Measurements from ENCODE around the gene RPL23.

Gene RPL23

DNA sequence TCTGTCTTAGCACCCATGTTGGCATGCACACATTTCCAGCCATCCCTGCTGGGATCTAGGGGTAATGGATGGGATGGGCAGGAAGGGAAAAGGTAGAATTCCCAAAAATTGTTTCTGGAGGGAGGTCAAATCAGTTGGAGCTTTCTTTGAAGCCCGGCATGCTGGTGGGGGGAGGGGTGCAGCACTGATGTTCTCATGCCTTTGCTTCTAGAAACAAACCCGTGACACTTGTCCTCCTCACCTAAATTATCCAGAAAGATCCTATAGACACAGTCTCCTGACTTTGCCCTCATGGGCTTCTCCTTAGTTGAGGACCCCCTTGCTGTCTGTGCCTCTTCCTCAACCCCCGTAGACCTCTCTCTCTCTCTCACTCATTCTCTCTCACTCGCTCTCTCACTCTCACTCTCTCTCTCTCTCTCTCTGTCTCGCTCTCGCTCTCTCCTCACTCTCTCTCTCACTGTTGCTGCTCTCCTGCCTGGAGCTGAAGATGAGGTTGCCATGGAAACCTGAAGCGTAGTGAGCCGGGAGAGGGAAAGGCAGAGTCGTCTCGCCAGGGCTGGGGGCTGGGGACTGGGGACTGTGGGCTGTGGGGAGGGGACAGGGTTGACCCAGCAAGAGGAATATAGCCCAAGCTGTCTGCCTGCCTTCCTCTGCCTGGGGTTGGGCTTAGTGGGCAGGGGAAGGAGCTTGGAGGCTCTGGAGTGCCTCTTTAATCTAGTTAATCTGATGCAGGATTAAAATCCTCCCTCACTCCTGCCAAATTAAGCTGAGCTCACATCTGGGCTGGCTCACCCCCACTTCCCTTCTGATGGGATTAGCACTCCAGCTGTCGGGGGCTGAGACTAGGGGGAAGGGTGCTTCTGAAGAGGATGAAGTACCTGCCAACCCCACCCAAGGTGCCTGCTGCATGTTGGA, 32.5 kb upstream of the RPL23 start:
- DNase-seq (ENCODE audit: insufficient read length, low spot score) = no peak
- TF ChIP-seq TAF1 (IDR thresholded peaks at IDR 0.05; ENCODE audit: low read depth, low read length) = no peak
- no peak for TF ChIP-seq POLR2AphosphoS5 (IDR thresholded peaks at IDR 0.05; ENCODE audit: low read depth, low read length)
- no peak for TF ChIP-seq POU2F2 (IDR thresholded peaks at IDR 0.05; ENCODE audit: low read depth, low read length)
- no peak for TF ChIP-seq PAX5 (IDR thresholded peaks at IDR 0.05; ENCODE audit: insufficient read depth, low read length, severe bottlenecking)
- TF ChIP-seq SPI1 (IDR thresholded peaks at IDR 0.05; ENCODE audit: low read depth, low read length) = no peak
- TF ChIP-seq POLR2A (IDR thresholded peaks at IDR 0.05; ENCODE audit: low read depth, low read length) = no peak
- no peak for FAIRE-seq

DNA sequence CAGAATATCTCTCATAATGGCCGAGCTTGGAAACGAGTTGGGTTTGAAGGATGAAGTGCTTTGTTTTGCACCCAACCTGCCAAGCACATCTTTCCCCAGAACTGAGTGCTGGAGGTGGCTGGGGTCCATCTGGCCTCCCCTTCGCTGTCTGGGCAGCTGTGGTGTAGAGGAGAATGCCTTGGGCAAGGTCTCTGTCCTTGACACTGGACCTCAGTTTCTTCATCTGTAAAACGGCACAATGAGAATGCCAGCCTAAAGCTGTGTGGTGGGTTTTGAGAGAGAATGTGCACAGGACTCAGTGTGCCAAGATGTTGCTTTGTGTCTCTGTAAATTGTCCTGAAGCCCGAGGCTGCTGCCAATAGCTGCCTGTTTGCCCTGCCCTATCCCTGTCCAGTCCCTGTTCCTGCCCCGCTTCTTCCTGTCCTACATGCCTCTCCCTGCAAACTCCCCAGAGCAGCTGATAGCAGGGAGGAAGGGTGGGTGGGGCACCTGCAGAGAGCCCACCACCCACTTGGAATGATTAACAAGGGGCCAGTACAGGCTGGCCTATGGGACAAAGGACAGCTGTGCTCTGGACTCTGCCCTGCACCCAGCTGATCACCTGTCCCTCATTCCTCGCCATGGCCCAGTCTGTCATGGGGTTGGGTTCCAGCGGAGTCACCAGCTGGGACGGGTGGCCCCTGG, 31.7 kb upstream of the RPL23 start:
- no peak for FAIRE-seq
- no peak for DNase-seq (ENCODE audit: insufficient read length, low spot score)
- TF ChIP-seq SPI1 (IDR thresholded peaks at IDR 0.05; ENCODE audit: low read depth, low read length) (no peak), POU2F2 (IDR thresholded peaks at IDR 0.05; ENCODE audit: low read depth, low read length) (no peak), PAX5 (IDR thresholded peaks at IDR 0.05; ENCODE audit: insufficient read depth, low read length, severe bottlenecking) (no peak), POLR2A (IDR thresholded peaks at IDR 0.05; ENCODE audit: low read depth, low read length) (no peak), TAF1 (IDR thresholded peaks at IDR 0.05; ENCODE audit: low read depth, low read length) (no peak), POLR2AphosphoS5 (IDR thresholded peaks at IDR 0.05; ENCODE audit: low read depth, low read length) (no peak)

DNA sequence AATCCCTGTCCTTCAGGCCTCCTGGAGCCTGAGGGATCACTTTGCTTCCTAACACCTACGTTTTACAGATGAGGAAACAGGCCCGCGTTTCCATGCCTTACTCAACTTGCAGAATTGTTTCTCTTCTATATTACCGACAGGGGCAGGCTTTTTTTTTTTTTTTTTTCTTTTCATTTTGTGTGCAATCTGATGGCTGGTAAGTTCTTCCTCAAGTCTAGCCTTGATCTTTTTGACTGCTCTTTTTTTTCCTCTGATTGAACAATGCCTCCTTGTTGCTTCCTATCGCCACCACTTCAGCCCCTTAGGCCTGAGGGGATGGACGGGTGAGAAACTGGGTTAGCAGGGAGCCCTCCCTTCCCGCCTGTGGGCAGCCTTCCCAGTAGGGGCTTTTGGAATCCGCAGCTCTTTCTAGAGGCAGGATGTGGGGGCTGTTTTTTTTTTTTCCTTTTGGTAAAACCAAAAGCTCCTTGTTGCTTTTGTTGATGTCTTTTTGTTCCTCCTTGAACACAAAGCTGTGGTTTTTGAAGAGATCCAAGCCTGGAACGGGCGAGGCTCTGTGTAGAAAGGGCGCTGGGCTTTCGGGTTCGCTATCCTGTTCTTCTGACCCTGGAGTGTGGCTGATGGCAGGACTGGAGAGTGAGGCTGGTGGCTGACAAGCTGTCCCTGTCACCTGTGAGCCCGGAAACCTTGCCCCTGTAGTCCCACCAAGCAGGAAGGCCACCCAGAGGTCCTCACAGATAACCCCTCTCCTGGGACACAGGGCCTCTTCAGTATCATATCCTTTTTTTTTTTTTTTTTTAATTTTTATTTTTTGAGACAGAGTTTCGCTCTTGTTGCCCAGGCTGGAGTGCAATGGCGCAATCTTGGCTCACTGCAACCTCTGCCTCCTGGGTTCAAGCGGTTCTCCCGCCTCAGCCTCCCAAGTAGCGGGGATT, 30.3 kb upstream of the RPL23 start:
- DNase-seq (ENCODE audit: insufficient read length, low spot score) = no peak
- no peak for FAIRE-seq
- TF ChIP-seq TAF1 (IDR thresholded peaks at IDR 0.05; ENCODE audit: low read depth, low read length) = no peak
- no peak for TF ChIP-seq SPI1 (IDR thresholded peaks at IDR 0.05; ENCODE audit: low read depth, low read length)
- TF ChIP-seq PAX5 (IDR thresholded peaks at IDR 0.05; ENCODE audit: insufficient read depth, low read length, severe bottlenecking) = no peak
- TF ChIP-seq POLR2A (IDR thresholded peaks at IDR 0.05; ENCODE audit: low read depth, low read length) = no peak
- no peak for TF ChIP-seq POLR2AphosphoS5 (IDR thresholded peaks at IDR 0.05; ENCODE audit: low read depth, low read length)
- no peak for TF ChIP-seq POU2F2 (IDR thresholded peaks at IDR 0.05; ENCODE audit: low read depth, low read length)

DNA sequence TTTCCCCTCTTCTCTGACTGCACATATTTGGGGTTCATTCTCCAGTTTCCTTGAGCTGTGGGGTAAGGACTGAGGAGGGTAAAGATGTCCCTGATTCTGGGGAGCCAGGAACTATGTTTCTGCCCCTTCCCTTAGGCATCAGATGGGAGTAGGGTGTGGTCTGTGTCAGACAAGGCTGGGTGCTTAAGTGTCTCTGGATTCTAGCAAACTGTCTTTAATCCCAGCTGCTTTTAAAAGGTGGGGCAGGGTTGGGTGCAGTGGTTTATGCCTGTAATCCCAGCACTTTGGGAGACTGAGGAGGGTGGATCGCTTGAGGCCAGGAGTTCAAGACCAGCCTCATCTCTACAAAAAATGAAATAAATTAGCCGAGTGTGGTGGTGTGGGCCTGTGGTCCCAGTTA, 29.3 kb upstream of the RPL23 start:
- FAIRE-seq (no peak), DNase-seq (ENCODE audit: insufficient read length, low spot score) (no peak)
- TF ChIP-seq POU2F2 (IDR thresholded peaks at IDR 0.05; ENCODE audit: low read depth, low read length) = no peak
- no peak for TF ChIP-seq SPI1 (IDR thresholded peaks at IDR 0.05; ENCODE audit: low read depth, low read length)
- no peak for TF ChIP-seq TAF1 (IDR thresholded peaks at IDR 0.05; ENCODE audit: low read depth, low read length)
- TF ChIP-seq PAX5 (IDR thresholded peaks at IDR 0.05; ENCODE audit: insufficient read depth, low read length, severe bottlenecking) = no peak
- TF ChIP-seq POLR2AphosphoS5 (IDR thresholded peaks at IDR 0.05; ENCODE audit: low read depth, low read length) = no peak
- TF ChIP-seq POLR2A (IDR thresholded peaks at IDR 0.05; ENCODE audit: low read depth, low read length) = no peak

DNA sequence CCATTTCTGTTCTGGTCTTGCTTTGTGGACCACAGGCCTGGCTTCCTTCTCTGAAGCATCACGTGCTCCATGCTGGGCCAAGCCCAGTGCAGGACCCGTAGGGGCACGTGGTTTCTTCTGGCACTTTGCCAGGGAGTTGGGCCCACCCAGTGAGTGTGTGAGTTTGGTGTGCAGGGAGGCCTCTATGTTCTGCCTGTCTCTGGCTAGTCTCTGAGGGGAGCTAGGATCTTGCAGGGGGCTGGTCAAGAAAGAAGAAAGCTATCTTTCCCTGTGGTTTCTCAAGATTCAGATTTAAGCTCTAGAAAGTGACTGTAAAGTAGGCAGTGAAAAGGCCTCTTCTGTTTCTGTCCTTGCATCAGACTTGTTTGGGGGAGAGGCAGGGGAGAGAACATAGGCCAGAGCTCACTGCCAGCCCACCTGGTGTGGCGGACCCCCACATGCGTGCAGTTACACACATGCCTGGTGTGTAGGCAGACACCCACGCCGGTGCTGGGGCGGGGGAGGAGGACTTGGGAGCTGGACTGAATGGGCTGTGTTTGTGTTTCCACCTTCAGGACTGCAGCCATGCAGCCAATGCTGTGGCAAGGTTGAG, 28.2 kb upstream of the RPL23 start:
- no peak for DNase-seq (ENCODE audit: insufficient read length, low spot score)
- FAIRE-seq = peak; percentile 33
- no peak for TF ChIP-seq POLR2AphosphoS5 (IDR thresholded peaks at IDR 0.05; ENCODE audit: low read depth, low read length)
- no peak for TF ChIP-seq PAX5 (IDR thresholded peaks at IDR 0.05; ENCODE audit: insufficient read depth, low read length, severe bottlenecking)
- TF ChIP-seq TAF1 (IDR thresholded peaks at IDR 0.05; ENCODE audit: low read depth, low read length) = no peak
- TF ChIP-seq POLR2A (IDR thresholded peaks at IDR 0.05; ENCODE audit: low read depth, low read length) = no peak
- TF ChIP-seq POU2F2 (IDR thresholded peaks at IDR 0.05; ENCODE audit: low read depth, low read length) = no peak
- TF ChIP-seq SPI1 (IDR thresholded peaks at IDR 0.05; ENCODE audit: low read depth, low read length) = no peak

DNA sequence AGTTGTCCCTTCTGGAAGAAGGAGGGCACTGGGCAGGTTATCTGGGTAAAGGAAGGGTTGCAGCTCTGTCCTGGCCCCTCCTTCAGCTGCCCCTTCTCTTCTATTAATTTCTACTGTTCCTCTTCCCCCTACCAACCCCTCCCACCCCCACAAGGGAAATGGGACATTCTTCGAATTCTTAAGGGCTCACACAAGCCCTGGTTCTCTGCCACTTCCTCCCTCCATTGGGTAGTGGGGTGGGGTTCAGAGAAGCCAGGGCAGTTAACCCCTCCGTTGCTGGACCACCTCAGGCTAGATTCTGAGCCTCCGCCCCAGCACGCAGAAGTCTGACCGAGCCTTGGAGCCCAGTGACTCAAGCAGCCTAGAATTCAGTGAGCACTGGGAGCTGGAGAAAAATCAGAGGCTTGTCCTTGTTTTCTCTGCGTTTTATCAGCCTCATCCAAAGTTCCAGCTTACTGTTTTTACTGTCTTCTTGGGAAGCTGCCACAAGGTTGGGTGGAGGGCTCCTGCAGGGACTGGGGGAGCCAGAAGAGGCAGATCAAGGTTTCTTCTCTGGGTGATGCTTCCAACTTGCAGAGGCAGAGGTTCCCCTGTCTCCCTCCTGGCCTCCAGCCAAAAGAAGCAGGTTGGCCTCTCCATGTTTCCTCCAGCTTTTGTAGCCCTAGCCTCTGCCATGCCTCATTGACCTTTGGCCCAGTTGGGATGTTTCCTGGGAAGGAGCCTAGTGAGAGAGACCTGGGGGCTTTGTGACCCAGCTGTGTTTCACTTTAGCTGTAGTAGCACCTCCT, 26.6 kb upstream of the RPL23 start:
- DNase-seq (ENCODE audit: insufficient read length, low spot score) = no peak
- no peak for TF ChIP-seq TAF1 (IDR thresholded peaks at IDR 0.05; ENCODE audit: low read depth, low read length)
- TF ChIP-seq POLR2AphosphoS5 (IDR thresholded peaks at IDR 0.05; ENCODE audit: low read depth, low read length) = no peak
- TF ChIP-seq POU2F2 (IDR thresholded peaks at IDR 0.05; ENCODE audit: low read depth, low read length) = no peak
- TF ChIP-seq SPI1 (IDR thresholded peaks at IDR 0.05; ENCODE audit: low read depth, low read length) = no peak
- TF ChIP-seq PAX5 (IDR thresholded peaks at IDR 0.05; ENCODE audit: insufficient read depth, low read length, severe bottlenecking) = no peak
- TF ChIP-seq POLR2A (IDR thresholded peaks at IDR 0.05; ENCODE audit: low read depth, low read length) = no peak
- no peak for FAIRE-seq

DNA sequence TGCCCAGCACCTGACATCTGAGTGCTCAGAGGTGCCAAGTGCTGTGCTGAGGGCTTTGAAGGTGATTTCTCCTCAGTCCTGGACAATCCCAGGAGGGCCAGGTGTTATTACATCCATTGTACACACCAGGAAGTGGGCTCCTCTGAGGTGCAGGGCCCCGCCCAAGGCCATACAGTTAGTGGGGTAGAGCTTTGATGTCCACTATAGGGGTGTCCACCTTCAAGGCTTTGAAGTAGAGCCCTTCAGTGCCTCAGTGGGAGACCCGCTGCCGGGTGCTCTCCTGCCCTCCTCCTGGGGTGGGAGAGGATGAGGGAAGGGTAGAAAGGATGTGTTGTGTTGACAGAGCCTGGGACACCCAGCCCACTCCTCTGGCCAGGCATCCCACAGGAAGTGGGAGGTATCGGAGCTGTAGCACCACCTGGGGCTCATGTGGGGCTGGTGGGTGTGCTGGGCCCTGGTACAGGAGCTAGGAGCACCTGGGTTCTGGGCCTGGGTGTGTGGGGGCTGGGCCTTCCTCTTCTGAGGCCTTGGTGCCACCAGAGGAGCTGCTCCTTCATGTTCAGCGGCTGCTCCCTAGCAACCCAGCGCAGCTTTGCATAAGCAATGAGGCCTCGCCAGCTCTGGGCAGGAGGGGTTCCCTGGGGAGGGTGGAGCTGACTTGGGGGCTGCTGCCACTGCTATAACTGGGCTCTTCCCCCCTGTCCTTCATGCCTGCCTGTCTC, 23.8 kb upstream of the RPL23 start:
- peak; percentile 33 for FAIRE-seq
- no peak for DNase-seq (ENCODE audit: insufficient read length, low spot score)
- TF ChIP-seq SPI1 (IDR thresholded peaks at IDR 0.05; ENCODE audit: low read depth, low read length) (peak; percentile 23; the same call in 1 of the 2 replicates), TAF1 (IDR thresholded peaks at IDR 0.05; ENCODE audit: low read depth, low read length) (no peak), POU2F2 (IDR thresholded peaks at IDR 0.05; ENCODE audit: low read depth, low read length) (peak; percentile 74; the same call in 1 of the 2 replicates), POLR2A (IDR thresholded peaks at IDR 0.05; ENCODE audit: low read depth, low read length) (no peak), PAX5 (IDR thresholded peaks at IDR 0.05; ENCODE audit: insufficient read depth, low read length, severe bottlenecking) (no peak)

All from GM12891 (cell line).